AG04450 (cell line): ENCODE measurements around the gene PDIA5. TPM values are rescaled to one million over a fixed set of nuclear protein-coding genes. Genes with fewer than 3 reads are reported as not detected.

Experiments used
- CTCF ChIA-PET: fragments of 300-600, 350-600 bp; formaldehyde crosslinking; extraction: SDS; loops from one replicate; lab custom pipeline; 2022; ENCODE audit warnings: antibody characterized with exemption, inconsistent platforms; lab: Charles Lee
- POLR2A ChIA-PET: fragments of 350-600 bp; formaldehyde crosslinking; extraction: SDS; loops from one replicate; lab custom pipeline; 2021; ENCODE audit warnings: antibody characterized with exemption, inconsistent platforms; lab: Yijun Ruan, JAX
- DNase-seq: peaks from one replicate; pipeline ENCODE4 v3.0.0-alpha.2; 2011; ENCODE audit warnings: low read depth, low spot score
- H3K27ac ChIP-seq: one replicate; pipeline ENCODE4 v1.5.1; 2012; ENCODE audit warnings: low read depth, low read length, control low read depth
- H3K27me3 ChIP-seq: one replicate; pipeline ENCODE4 v1.6.0; 2012; ENCODE audit warnings: low read length; ENCODE audit not compliant: control insufficient read depth, insufficient read depth
- H3K4me3 ChIP-seq: 2 replicates; pipeline ENCODE4 v1.5.1; 2011; ENCODE audit warnings: mild to moderate bottlenecking, low read depth, low read length, control low read depth
- H3K9me3 ChIP-seq: 2 replicates; pipeline ENCODE4 v1.5.1; 2012; ENCODE audit warnings: low read length; ENCODE audit not compliant: control insufficient read depth, insufficient read depth
- polyA plus RNA-seq: library from polyadenylated mRNA; depleted of rRNA; stranded (reverse); fragments of >200 nt; gene quantifications from 2 replicates; pipeline ENCODE4 v1.2.3, GENCODE V29; 2011
- TF ChIP-seq, protein P1 (sequence below): IDR thresholded peaks from 2 replicates; pipeline ENCODE4 v1.5.1; 2011; ENCODE audit warnings: low read depth, low read length, control low read depth, inconsistent platforms

The PDIA5 gene
- polyA plus RNA-seq, 1 experiment, result 33.1 TPM

DNA sequence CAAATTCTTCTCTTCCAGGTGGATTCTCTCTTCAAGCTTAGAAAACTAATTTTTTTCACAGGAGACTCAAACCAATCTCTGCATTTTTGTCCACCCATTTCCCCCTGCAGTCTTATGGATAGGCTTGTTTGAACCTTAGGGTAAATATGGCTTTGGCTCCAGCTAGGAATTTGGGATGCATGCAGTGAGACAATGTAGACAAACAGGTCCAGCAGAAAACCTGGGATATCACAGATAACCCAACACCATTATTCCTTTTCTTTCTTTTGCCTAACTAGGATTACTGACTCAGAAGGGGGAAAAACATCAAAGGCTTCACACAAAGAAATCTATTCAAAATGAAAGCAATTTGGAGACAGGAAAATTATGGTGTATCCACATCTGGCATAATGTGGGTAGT lies 28.1 kb upstream of the PDIA5 start:
- Histone ChIP-seq H3K4me3 (no peak overlapping the region), H3K27ac (no peak overlapping the region), H3K9me3 (no peaks in the 10 kb centered on the region), H3K27me3 (peaks cover 46% of the 10 kb centered on the region)
- CTCF ChIA-PET, result interaction anchor here (0.6 kb wide), 1 partner anchor 28 kb away, joined by 7 read pairs; the partner anchor contains the start of gene PDIA5
- DNase-seq, result no peak
- POLR2A ChIA-PET, result no interaction called here
- TF ChIP-seq, protein P1, sequence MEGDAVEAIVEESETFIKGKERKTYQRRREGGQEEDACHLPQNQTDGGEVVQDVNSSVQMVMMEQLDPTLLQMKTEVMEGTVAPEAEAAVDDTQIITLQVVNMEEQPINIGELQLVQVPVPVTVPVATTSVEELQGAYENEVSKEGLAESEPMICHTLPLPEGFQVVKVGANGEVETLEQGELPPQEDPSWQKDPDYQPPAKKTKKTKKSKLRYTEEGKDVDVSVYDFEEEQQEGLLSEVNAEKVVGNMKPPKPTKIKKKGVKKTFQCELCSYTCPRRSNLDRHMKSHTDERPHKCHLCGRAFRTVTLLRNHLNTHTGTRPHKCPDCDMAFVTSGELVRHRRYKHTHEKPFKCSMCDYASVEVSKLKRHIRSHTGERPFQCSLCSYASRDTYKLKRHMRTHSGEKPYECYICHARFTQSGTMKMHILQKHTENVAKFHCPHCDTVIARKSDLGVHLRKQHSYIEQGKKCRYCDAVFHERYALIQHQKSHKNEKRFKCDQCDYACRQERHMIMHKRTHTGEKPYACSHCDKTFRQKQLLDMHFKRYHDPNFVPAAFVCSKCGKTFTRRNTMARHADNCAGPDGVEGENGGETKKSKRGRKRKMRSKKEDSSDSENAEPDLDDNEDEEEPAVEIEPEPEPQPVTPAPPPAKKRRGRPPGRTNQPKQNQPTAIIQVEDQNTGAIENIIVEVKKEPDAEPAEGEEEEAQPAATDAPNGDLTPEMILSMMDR, result no peak

DNA sequence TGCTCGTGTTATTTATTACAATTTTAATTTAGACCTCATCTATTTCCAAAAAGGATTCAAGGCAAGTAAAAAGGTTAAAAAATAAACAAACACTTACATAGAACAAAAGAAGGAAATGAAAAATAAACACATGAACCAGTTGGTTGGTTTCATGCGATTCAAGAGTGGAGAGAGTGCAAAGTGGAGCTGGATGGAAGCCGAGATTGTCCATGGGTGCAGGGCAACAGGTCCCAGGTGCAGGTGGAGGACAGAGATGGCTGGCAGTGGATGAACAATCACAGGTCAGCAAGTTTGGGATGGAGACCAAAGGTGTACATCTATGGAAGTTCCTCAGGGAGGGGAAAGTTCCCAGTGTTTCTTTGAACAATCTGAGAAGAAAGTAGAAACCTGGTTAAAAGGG lies 27.6 kb upstream of the PDIA5 start:
- no peak for DNase-seq
- Histone ChIP-seq H3K27ac (no peak overlapping the region), H3K9me3 (no peaks in the 10 kb centered on the region), H3K4me3 (no peak overlapping the region), H3K27me3 (peaks cover 42% of the 10 kb centered on the region)
- CTCF ChIA-PET, result no interaction called here
- TF ChIP-seq, protein P1, result no peak
- POLR2A ChIA-PET, result no interaction called here

DNA sequence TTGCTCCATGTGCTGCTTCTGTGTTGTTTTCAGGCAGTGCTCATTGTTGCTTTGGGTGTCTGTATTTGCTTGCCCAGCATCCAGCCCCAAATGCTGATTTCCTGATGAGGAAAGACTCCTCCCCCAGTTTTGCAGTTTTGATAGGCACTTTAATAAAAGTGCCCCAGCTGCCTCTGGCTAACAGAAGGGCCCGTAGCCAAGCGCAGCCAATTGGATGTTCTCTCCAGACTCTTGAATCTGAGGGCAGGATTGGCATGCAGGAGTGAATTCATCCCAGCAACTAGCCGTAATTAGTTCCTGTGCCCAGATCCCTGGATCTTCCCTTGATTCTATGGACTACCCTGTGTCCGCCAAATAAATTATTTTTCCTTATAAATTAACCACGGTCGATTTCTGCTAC lies 24.4 kb upstream of the PDIA5 start:
- TF ChIP-seq, protein P1, result no peak
- peaks cover 50% of the 10 kb centered on the region for H3K27me3 ChIP-seq
- no peak for DNase-seq
- H3K4me3 ChIP-seq, result no peak overlapping the region
- ChIA-PET CTCF (no interaction called here), POLR2A (no interaction called here)
- no peaks in the 10 kb centered on the region for H3K9me3 ChIP-seq
- H3K27ac ChIP-seq, result no peak overlapping the region

DNA sequence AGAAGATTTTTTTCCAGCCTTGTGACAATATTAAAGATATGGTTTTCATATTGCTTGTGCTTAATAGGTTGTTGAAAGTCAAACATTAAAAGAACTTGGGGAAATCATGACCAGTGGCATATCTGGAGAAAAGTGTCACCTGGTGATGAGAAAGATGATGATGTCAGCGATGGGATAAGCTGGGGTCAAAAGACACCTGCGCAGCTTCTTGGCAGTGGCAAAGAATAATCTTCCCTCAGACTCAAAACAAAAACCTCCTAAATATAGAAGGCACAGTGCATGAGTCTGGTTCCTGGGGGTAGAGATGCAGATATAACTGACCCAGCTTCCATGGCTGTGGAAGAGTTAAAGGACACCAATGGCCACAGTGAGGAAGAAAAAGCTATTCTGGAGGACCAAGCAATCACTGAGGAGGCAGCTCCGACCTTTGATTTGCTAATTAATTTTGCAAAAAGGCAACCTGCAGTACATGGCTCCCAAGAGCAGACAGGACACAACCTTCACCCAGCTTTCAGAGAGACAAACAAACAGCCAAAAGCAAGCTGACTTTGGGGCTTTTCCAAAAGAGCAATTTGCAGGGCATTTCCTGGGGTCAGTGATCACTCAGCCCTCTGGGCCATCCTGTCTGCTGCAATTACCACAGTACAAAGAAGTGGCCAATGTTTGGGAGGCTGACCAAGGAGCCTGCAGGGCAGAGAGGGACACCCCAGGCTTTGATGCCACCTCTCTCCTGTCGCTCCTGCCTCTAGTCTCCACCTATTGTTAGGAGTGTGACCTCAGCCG lies 21.7 kb upstream of the PDIA5 start:
- H3K27me3 ChIP-seq, result peaks cover 32% of the 10 kb centered on the region
- no peak overlapping the region for H3K27ac ChIP-seq
- H3K9me3 ChIP-seq, result no peaks in the 10 kb centered on the region
- ChIA-PET POLR2A (no interaction called here), CTCF (interaction anchor here (1.0 to 1.2 kb wide), 2 partner anchors 14 to 103 kb away, joined by 3 to 7 read pairs; no protein-coding TSS in a partner anchor)
- TF ChIP-seq, protein P1, result no peak
- no peak for DNase-seq
- no peak overlapping the region for H3K4me3 ChIP-seq
